ENCODE results near the gene VDR. TPM values are rescaled to one million over a fixed set of nuclear protein-coding genes. Genes with fewer than 3 reads are reported as not detected.

Gene VDR
- total and polyA plus RNA-seq, 2 experiments from 2014 or later = 3.2 to 4.9 TPM

DNA sequence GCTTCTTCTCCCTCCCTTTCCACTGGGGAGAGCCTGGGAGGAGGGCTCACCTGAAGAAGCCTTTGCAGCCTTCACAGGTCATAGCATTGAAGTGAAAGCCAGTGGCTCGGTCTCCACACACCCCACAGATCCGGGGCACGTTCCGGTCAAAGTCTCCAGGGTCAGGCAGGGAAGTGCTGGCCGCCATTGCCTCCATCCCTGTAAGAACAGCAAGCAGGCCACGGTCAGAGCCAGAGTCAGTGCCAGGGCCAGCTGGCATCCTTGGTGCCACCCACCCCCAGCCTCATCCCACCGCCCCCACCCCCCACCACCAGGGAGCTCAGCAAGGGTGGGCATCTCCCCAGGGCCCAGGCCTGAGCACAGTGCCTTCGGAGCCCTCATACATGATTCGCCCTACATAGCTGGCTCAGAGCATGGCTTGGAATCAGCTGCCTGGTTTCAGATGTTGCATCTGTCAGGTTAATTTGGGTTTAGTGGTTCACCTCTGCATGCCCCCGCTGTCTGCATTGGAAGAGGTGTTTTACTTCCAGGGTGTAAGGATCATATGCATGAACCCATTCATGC is 25.8 kb downstream of the VDR start:
- Histone ChIP-seq H3K4me2 (no peak overlapping the region), H3K79me2 (no peaks in the 10 kb centered on the region), H3K9me3 (ENCODE audit: low read depth) (no peaks in the 10 kb centered on the region), H3K27me3 (no peaks in the 10 kb centered on the region), H3K9me2 (replicated peaks; ENCODE audit: insufficient read depth) (no peaks in the 10 kb centered on the region), H4K20me1 (ENCODE audit: insufficient read depth, poor library complexity, severe bottlenecking) (no peaks in the 10 kb centered on the region), H2AFZ (no peak overlapping the region), H3K27ac (no peak overlapping the region), H3K36me3 (replicated peaks; ENCODE audit: insufficient read depth, low read depth) (no peaks in the 10 kb centered on the region), H3K4me1 (ENCODE audit: insufficient read depth) (no peaks in the 10 kb centered on the region), H3K4me3 (no peak overlapping the region)
- TF ChIP-seq, protein P1, sequence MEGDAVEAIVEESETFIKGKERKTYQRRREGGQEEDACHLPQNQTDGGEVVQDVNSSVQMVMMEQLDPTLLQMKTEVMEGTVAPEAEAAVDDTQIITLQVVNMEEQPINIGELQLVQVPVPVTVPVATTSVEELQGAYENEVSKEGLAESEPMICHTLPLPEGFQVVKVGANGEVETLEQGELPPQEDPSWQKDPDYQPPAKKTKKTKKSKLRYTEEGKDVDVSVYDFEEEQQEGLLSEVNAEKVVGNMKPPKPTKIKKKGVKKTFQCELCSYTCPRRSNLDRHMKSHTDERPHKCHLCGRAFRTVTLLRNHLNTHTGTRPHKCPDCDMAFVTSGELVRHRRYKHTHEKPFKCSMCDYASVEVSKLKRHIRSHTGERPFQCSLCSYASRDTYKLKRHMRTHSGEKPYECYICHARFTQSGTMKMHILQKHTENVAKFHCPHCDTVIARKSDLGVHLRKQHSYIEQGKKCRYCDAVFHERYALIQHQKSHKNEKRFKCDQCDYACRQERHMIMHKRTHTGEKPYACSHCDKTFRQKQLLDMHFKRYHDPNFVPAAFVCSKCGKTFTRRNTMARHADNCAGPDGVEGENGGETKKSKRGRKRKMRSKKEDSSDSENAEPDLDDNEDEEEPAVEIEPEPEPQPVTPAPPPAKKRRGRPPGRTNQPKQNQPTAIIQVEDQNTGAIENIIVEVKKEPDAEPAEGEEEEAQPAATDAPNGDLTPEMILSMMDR (IDR thresholded peaks at IDR 0.05; ENCODE audit: poor library complexity) = no peak
- TF ChIP-seq EZH2phosphoT487 (IDR thresholded peaks at IDR 0.05; ENCODE audit: low read depth, severe bottlenecking, unreplicated experiment) (no peak), EZH2 (IDR thresholded peaks at IDR 0.05; ENCODE audit: borderline replicate concordance) (no peak)
- no peak for DNase-seq (ENCODE audit: low spot score)
- 93% methylated on average over 8 of the region's 10 CpGs for WGBS (ENCODE audit: low lambda C conversion rate, missing lambda C conversion rate)

DNA sequence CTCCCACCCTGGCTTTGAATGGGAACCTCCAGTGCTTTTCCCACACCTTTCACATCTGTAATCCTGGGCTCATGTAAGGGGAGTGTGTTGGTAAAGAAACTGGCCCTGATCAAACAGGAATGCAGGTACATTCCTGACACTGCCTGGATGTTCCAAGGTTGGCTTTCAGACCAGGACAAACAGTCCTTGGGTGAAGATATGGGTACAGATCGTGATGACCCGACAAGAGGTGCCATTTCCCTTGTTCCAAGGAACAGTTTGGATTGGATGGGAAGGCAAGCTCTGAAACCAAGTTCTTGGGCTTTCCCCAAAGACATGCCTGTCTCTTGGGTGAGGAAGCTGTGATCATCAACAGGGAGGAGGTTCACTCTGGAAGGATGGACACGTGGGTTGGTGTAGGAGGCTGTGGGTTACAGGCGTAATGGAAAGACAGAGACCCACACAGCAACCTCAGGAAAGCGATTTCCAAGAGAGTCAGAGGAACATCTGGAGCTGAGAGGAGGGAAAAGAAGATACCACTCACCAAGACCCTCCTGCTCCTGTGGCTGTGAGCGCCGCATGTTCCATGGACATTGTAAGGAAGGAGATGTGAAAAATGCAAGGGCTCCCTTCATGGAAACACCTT is 26.4 kb downstream of the VDR start:
- Histone ChIP-seq H3K9me2 (replicated peaks; ENCODE audit: insufficient read depth) (no peaks in the 10 kb centered on the region), H3K4me1 (ENCODE audit: insufficient read depth) (no peaks in the 10 kb centered on the region), H4K20me1 (ENCODE audit: insufficient read depth, poor library complexity, severe bottlenecking) (no peaks in the 10 kb centered on the region), H3K9me3 (ENCODE audit: low read depth) (no peaks in the 10 kb centered on the region), H3K27ac (no peak overlapping the region), H2AFZ (no peak overlapping the region), H3K4me3 (no peak overlapping the region), H3K27me3 (no peaks in the 10 kb centered on the region), H3K4me2 (no peak overlapping the region), H3K36me3 (replicated peaks; ENCODE audit: insufficient read depth, low read depth) (no peaks in the 10 kb centered on the region), H3K79me2 (no peaks in the 10 kb centered on the region)
- DNase-seq (ENCODE audit: low spot score) = no peak
- TF ChIP-seq EZH2phosphoT487 (IDR thresholded peaks at IDR 0.05; ENCODE audit: low read depth, severe bottlenecking, unreplicated experiment) (no peak), EZH2 (IDR thresholded peaks at IDR 0.05; ENCODE audit: borderline replicate concordance) (no peak)
- TF ChIP-seq, protein P1 (IDR thresholded peaks at IDR 0.05; ENCODE audit: poor library complexity) = no peak
- 98% methylated on average over 7 of the region's 7 CpGs for WGBS (ENCODE audit: low lambda C conversion rate, missing lambda C conversion rate)

DNA sequence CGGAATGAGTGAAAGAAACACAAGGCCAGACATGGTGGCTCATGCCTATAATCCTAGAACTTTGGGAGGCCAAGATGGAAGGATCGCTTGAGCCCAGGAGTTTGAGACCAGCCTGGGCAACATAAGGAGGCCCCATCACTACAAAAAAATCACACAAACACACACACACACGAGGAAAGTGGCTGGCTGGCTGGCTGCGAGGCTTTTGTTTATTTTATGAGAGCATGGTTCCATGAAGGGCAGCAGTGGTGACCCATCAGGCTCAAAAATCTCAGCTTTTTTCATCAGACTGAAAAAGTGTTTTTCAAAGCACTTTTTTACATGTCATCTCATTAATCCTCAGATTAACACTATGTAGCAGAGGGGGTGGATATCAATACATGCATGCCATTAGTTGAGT is 27.7 kb downstream of the VDR start:
- H3K27ac ChIP-seq = no peak overlapping the region
- no peaks in the 10 kb centered on the region for H4K20me1 ChIP-seq (ENCODE audit: insufficient read depth, poor library complexity, severe bottlenecking)
- no peaks in the 10 kb centered on the region for H3K79me2 ChIP-seq
- H3K9me2 ChIP-seq (replicated peaks; ENCODE audit: insufficient read depth) = no peaks in the 10 kb centered on the region
- H3K9me3 ChIP-seq (ENCODE audit: low read depth) = no peaks in the 10 kb centered on the region
- no peak overlapping the region for H2AFZ ChIP-seq
- H3K27me3 ChIP-seq = no peaks in the 10 kb centered on the region
- H3K4me1 ChIP-seq (ENCODE audit: insufficient read depth) = no peaks in the 10 kb centered on the region
- DNase-seq (ENCODE audit: low spot score) = no peak
- TF ChIP-seq EZH2 (IDR thresholded peaks at IDR 0.05; ENCODE audit: borderline replicate concordance) = no peak
- TF ChIP-seq, protein P1 (IDR thresholded peaks at IDR 0.05; ENCODE audit: poor library complexity) = no peak
- no peak for TF ChIP-seq EZH2phosphoT487 (IDR thresholded peaks at IDR 0.05; ENCODE audit: low read depth, severe bottlenecking, unreplicated experiment)
- H3K4me3 ChIP-seq = no peak overlapping the region
- H3K36me3 ChIP-seq (replicated peaks; ENCODE audit: insufficient read depth, low read depth) = no peaks in the 10 kb centered on the region
- WGBS (ENCODE audit: low lambda C conversion rate, missing lambda C conversion rate) = 77% methylated on average over 4 of the region's 4 CpGs
- H3K4me2 ChIP-seq = no peak overlapping the region
